Adrenal gland (tissue), 12 donors: ENCODE measurements around the gene RPL39L. TPM values are rescaled to one million over a fixed set of nuclear protein-coding genes. Genes with fewer than 3 reads are reported as not detected.

Experiments used
- DNase-seq, 7 donors: peaks; one replicate each; pipeline ENCODE4 v3.0.0-alpha.2; 2019 to 2020
- H3K27ac ChIP-seq, 5 donors: fragments of 200-600 bp; sonication (generic) in 4 of 5; 1 replicate in 3 of 5; 2 replicates in 2 of 5; pipeline versions ENCODE4 v1.5.1 to v1.8.0; 2016 to 2020; ENCODE audit warnings: mild to moderate bottlenecking in 1 of 5
- H3K27me3 ChIP-seq: fragments of 200-600 bp; 2 replicates; pipeline ENCODE4 v1.8.0; 2021
- H3K36me3 ChIP-seq, 2 donors: fragments of 200-600 bp; replicated peaks in 1 of 2; 1 replicate in 1 of 2; 2 replicates in 1 of 2; pipeline versions ENCODE4 v1.5.1 to v1.8.0; 2018 to 2022
- H3K4me1 ChIP-seq, 2 donors: fragments of 200-600 bp; replicated peaks in 1 of 2; 1 replicate in 1 of 2; 2 replicates in 1 of 2; pipeline versions ENCODE4 v1.5.1 to v1.8.0; 2018 to 2021
- H3K4me3 ChIP-seq, 4 donors: fragments of 200-600 bp; sonication (generic) in 3 of 4; one replicate each; pipeline ENCODE4 v1.5.1; 2016 to 2018
- H3K9me3 ChIP-seq, 3 donors: fragments of 200-600 bp; sonication (generic) in 1 of 3; replicated peaks in 1 of 3; 1 replicate in 2 of 3; 2 replicates in 1 of 3; pipeline versions ENCODE4 v1.5.1 to v1.8.0; 2016 to 2021
- POLR2A ChIP-seq, 2 donors: fragments of 450-650 bp; IDR thresholded peaks; one replicate each; pipeline ENCODE4 v1.6.1; 2017; ENCODE audit warnings: antibody characterized with exemption in 2 of 2, mild to moderate bottlenecking in 2 of 2, moderate library complexity in 1 of 2
- WGBS, 4 donors: extraction: QIAGEN DNeasy Blood & Tissue Kit in 2 of 4; methylation state at CpG; one replicate each; pipeline versions ENCODE4 v1.1.5 to v1.1.7; 2013 to 2017; 5-methylcytosine and 5-hydroxymethylcytosine counted together
- intact Hi-C, 2 donors: fragments of 100-400 bp; cut with DNase I; formaldehyde crosslinking; loops; one replicate each; pipeline versions ENCODE4 v1.14.1 to v1.15.0; 2022 to 2023
- polyA plus RNA-seq, 3 donors: library from polyadenylated mRNA; stranded (reverse); fragments of 200-250 nt in 2 of 3; fragments of 350-450 nt in 1 of 3; fragmentation: Illumina TruSeq in 1 of 3; extraction: RNeasy Lipid Tissue Mini Kit (QIAGEN cat#74804) in 1 of 3; gene quantifications; one replicate each; pipeline ENCODE4 v1.2.3, GENCODE V29; 2013 to 2014
- total RNA-seq, 9 donors: library from RNA; depleted of rRNA in 4 of 9; stranded (reverse); fragments of >200 nt in 4 of 9; fragments of 120-200 nt in 1 of 9; fragmentation: NEBNext Ultra II Directional in 1 of 9; extraction: Animal tissue kit (Norgen Biotek cat#: 25700) in 1 of 9; gene quantifications; one replicate each; pipeline versions ENCODE4 v1.1.0 to v1.2.4, GENCODE V29; 2013 to 2023
- TF ChIP-seq, protein P1 (sequence below), 6 experiments: fragments of 450-650 bp in 4 of 6; fragments of 200-600 bp in 2 of 6; sonication (generic) in 1 of 6; IDR thresholded peaks; 1 replicate in 5 of 6; 2 replicates in 1 of 6; pipeline versions ENCODE4 v1.5.1 to v1.8.0; 2016 to 2021; ENCODE audit warnings: antibody characterized with exemption in 6 of 6, mild to moderate bottlenecking in 2 of 6, moderate library complexity in 1 of 6
- donor health status: healthy with polysubstance abuse.
- donor health status: Bipolar disorder and iron deficiency.
- donor health status: DM: yes; HTN: yes; CAD: no.
- donor health status: DM: no; HTN: no; CAD: no.
- donor health status: DM: no; HTN: no; CAD: no.
- donor health status: DM: yes; HTN: yes; CAD: no.

Gene RPL39L
- total and polyA plus RNA-seq, 12 donors, result 1.5 to 17.9 (median 3.1) TPM

- Histone ChIP-seq H3K4me3 (no peak overlapping the region), H3K27me3 (no peaks in the 10 kb centered on the region), H3K36me3 (no peaks in the 10 kb centered on the region), H3K4me1 (no peaks in the 10 kb centered on the region), H3K27ac (no peak overlapping the region), H3K9me3 (no peaks in the 10 kb centered on the region)
- TF ChIP-seq, protein P1, sequence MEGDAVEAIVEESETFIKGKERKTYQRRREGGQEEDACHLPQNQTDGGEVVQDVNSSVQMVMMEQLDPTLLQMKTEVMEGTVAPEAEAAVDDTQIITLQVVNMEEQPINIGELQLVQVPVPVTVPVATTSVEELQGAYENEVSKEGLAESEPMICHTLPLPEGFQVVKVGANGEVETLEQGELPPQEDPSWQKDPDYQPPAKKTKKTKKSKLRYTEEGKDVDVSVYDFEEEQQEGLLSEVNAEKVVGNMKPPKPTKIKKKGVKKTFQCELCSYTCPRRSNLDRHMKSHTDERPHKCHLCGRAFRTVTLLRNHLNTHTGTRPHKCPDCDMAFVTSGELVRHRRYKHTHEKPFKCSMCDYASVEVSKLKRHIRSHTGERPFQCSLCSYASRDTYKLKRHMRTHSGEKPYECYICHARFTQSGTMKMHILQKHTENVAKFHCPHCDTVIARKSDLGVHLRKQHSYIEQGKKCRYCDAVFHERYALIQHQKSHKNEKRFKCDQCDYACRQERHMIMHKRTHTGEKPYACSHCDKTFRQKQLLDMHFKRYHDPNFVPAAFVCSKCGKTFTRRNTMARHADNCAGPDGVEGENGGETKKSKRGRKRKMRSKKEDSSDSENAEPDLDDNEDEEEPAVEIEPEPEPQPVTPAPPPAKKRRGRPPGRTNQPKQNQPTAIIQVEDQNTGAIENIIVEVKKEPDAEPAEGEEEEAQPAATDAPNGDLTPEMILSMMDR (IDR thresholded peaks at IDR 0.05), result no peak
- no peak for TF ChIP-seq POLR2A (IDR thresholded peaks at IDR 0.05)
- 59 to 67% (median 60%) methylated on average over 1 of the region's 1 CpG for WGBS, 4 donors
- intact Hi-C loops, result loop anchor here in 1 of 2 donors (5.0 kb wide), 1 partner anchor 52 kb away; no protein-coding TSS in a partner anchor
- DNase-seq, result no peak
Observed at GRCh38 chr3:187110156-187110555, 29.1 kb downstream of the RPL39L start.

DNA sequence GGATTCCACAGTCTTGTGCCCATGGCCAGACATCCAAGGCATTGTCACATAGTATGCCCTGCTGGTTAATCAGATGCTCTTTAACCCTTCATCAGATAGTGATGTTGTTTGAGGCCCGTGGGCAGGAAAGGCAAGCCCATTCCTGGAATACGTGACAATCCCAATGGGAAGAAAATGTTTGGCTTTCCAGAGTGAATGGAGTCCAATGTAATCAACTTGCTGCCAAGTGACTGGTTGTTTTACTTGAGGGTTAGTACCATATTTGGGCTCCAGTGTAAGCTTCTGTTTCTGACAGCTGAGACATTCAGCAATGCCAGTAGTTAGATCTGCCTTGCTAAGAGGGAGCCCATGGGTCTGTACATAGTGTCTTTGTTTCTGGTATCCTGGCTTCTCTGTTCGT is 31.3 kb downstream of the RPL39L start:
- intact Hi-C loops, result no loop called here
- WGBS, 4 donors, result 79 to 100% (median 84%) methylated on average over 2 to 3 of the region's 3 CpGs
- no peaks in the 10 kb centered on the region for H3K36me3 ChIP-seq
- no peaks in the 10 kb centered on the region for H3K27me3 ChIP-seq
- no peak for DNase-seq
- H3K4me1 ChIP-seq, result no peaks in the 10 kb centered on the region
- no peak overlapping the region for H3K4me3 ChIP-seq
- H3K9me3 ChIP-seq, result no peaks in the 10 kb centered on the region
- no peak overlapping the region for H3K27ac ChIP-seq
- TF ChIP-seq, protein P1 (IDR thresholded peaks at IDR 0.05), result no peak
- no peak for TF ChIP-seq POLR2A (IDR thresholded peaks at IDR 0.05)

DNA sequence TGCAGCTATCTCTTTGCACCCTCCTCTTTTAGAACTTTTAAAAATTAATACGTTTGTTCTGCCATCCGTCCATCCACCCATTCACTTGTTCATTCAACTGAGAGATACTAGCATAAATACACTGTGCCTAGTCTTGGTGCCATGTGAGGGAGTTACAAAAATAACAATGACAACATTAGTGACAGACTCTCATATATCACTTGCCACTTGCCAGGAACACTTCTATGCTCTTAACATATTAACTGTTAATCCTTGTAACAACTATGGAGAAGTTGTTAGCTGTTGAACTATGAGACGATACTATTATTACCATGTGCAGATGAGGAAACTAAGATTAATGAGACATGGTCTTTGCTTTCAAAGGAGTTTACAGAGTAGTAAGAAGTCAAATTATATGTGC is 33.6 kb downstream of the RPL39L start:
- Histone ChIP-seq H3K36me3 (no peaks in the 10 kb centered on the region), H3K9me3 (no peaks in the 10 kb centered on the region), H3K4me1 (peaks cover 4 to 14% of the 10 kb centered on the region in 2 donors), H3K27me3 (no peaks in the 10 kb centered on the region), H3K27ac (no peak overlapping the region), H3K4me3 (no peak overlapping the region)
- WGBS, 4 donors, result 83 to 88% (median 84%) methylated on average over 3 of the region's 3 CpGs
- TF ChIP-seq, protein P1 (IDR thresholded peaks at IDR 0.05), result no peak
- TF ChIP-seq POLR2A (IDR thresholded peaks at IDR 0.05), result no peak
- intact Hi-C loops, result no loop called here
- no peak for DNase-seq

- no peak for TF ChIP-seq POLR2A (IDR thresholded peaks at IDR 0.05)
- TF ChIP-seq, protein P1 (IDR thresholded peaks at IDR 0.05), result no peak
- no peak for DNase-seq
- Histone ChIP-seq H3K4me1 (peaks cover 4 to 14% of the 10 kb centered on the region in 2 donors), H3K9me3 (no peaks in the 10 kb centered on the region), H3K36me3 (no peaks in the 10 kb centered on the region), H3K27ac (no peak overlapping the region), H3K27me3 (no peaks in the 10 kb centered on the region), H3K4me3 (no peak overlapping the region)
- WGBS, 4 donors, result 85 to 89% (median 89%) methylated on average over 7 of the region's 7 CpGs
- intact Hi-C loops, result no loop called here
Observed at GRCh38 chr3:187104933-187105332, 34.4 kb downstream of the RPL39L start.
